HG02763 (cell line): Measurements from ENCODE around the gene LRRIQ4.
A peak's percentile ranks its signal among the peaks of the same experiment; 100 is the strongest.

Source experiments
- ATAC-seq: cut with Tn5 transposase; IDR thresholded peaks from one replicate; pipeline ENCODE4 v1.9.1; 2021; ENCODE audit warnings: mild to moderate bottlenecking, moderate library complexity; ENCODE audit not compliant: unreplicated experiment

The LRRIQ4 gene

GRCh38 chr3:169809230-169809795, 3.4 kb upstream of the LRRIQ4 start:
- ATAC-seq: no peak

GRCh38 chr3:169811631-169812331, 889 bp upstream of the LRRIQ4 start:
- ATAC-seq: peak; percentile 2

GRCh38 chr3:169813278-169813677, 608 bp downstream of the LRRIQ4 start:
- ATAC-seq: no peak

- ATAC-seq: peak; percentile 84
These were observed 1.3 kb downstream of the LRRIQ4 start for GRCh38 chr3:169813757-169814517.

- no peak for ATAC-seq
These were observed 3.0 kb downstream of the LRRIQ4 start for GRCh38 chr3:169815590-169816150.

- ATAC-seq: no peak
These were observed 5.6 kb downstream of the LRRIQ4 start for GRCh38 chr3:169818316-169818715.

- no peak for ATAC-seq
These were observed 9.4 kb downstream of the LRRIQ4 start for GRCh38 chr3:169822091-169822490.

- ATAC-seq: no peak
These were observed 9.9 kb downstream of the LRRIQ4 start for GRCh38 chr3:169822540-169822939.

GRCh38 chr3:169822983-169823382, 10.3 kb downstream of the LRRIQ4 start:
- ATAC-seq: no peak

- no peak for ATAC-seq
These were observed 12.6 kb downstream of the LRRIQ4 start for GRCh38 chr3:169825316-169825715.

GRCh38 chr3:169827712-169828111, 15.0 kb downstream of the LRRIQ4 start:
- no peak for ATAC-seq

- ATAC-seq: no peak
These were observed 22.9 kb downstream of the LRRIQ4 start for GRCh38 chr3:169835533-169835932.

GRCh38 chr3:169836078-169836941, 23.6 kb downstream of the LRRIQ4 start:
- ATAC-seq: peak; percentile 87

GRCh38 chr3:169836942-169837275, 24.2 kb downstream of the LRRIQ4 start:
- no peak for ATAC-seq

- ATAC-seq: no peak
These were observed 25.9 kb downstream of the LRRIQ4 start for GRCh38 chr3:169838511-169839030.

GRCh38 chr3:169841171-169841570, 28.5 kb downstream of the LRRIQ4 start:
- peak; percentile 48 for ATAC-seq

- ATAC-seq: no peak
These were observed 30.3 kb downstream of the LRRIQ4 start for GRCh38 chr3:169842960-169843359.

GRCh38 chr3:169846458-169847193, 34.0 kb downstream of the LRRIQ4 start:
- peak; percentile 93 for ATAC-seq

GRCh38 chr3:169847896-169848295, 35.2 kb downstream of the LRRIQ4 start:
- ATAC-seq: no peak

GRCh38 chr3:169848741-169849140, 36.1 kb downstream of the LRRIQ4 start:
- ATAC-seq: no peak
